Stimulated activated CD4-positive, alpha-beta T cell treated with anti-CD3 and anti-CD28 coated beads, Interleukin-15, amount 100 ng/mL, for 1 hour (primary cell): ENCODE results near the gene COL3A1.

ENCODE experiments used
- DNase-seq, 2 donors: peaks; one replicate each; pipeline ENCODE4 v3.0.0-alpha.2; 2020; ENCODE audit warnings: low read depth in 1 of 2, low spot score in 1 of 2

COL3A1 gene

DNA sequence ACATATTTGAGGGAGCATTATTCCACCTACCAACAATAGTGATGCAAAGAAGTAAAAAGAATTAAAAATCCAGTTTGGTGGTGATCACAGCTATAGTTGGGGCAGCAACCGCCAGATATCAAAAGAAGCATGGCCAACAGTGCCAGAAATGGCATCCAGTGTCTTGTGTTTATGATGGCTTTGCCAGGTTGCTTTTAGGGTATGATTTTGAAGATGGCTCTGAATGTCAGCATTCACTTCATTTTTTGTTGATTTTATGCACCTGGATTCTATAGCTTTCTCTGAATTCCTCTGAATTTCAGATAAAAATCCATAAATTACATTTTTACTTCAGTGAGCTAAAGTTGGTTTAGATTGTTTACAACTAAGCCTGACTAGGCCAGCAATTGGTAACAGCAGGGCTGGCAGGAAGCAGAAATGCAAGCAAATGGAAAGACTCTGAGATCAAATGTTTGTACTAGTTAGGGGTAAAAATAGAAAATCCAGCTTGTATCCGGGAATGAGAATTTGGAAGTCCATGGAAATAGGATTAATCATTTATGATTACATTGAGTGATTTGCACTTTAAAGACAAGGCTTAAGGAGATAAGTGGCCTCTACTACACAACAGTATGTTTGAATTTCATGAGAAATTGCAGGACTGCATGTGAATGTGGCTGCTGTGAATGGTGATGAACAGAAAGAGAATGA lies 40.4 kb downstream of the COL3A1 start:
- DNase-seq = no peak

DNA sequence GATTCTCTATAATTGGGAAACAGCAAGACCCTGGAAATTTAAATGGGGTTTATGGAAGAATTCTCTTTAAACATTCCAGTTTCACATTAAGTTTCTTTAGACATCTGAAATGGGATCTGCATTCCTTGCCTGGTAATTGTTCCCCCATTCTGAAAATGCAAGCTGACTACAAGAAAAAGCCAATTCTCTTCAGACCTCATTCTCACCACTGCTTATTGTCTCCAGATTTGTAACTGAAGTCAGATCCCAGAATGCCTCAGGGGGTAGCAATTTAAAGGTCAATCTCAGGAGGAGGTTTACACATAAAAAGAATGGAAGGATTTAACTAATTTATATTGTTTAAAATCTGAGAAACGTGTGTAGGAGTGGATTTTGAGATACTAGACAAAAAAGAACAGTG lies 41.2 kb downstream of the COL3A1 start:
- no peak for DNase-seq

DNA sequence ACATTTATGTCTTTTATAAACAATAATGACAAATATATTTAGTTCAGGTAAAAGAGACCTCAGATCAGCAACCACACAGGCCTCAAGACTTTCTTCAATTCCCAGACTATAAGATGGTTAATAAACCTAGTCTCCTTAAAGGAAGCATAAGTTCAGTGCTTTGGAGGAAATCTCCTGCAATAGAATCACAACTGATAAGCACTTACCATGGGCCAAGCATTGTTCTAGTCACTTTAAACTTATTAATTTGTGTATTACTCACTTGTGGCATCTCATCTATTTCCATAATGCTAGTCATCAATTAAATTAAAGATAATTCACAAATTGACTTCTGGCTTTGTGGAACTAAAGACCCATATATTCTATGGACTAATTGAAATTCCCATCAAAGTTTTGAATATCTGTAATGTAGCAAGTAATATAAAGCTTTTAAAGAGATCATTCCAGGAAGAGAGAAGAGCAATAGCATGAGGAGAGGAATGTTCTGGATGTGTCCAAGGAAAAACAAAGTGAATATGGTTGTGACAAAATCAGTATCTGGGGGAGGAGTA lies 42.2 kb downstream of the COL3A1 start:
- no peak for DNase-seq

DNA sequence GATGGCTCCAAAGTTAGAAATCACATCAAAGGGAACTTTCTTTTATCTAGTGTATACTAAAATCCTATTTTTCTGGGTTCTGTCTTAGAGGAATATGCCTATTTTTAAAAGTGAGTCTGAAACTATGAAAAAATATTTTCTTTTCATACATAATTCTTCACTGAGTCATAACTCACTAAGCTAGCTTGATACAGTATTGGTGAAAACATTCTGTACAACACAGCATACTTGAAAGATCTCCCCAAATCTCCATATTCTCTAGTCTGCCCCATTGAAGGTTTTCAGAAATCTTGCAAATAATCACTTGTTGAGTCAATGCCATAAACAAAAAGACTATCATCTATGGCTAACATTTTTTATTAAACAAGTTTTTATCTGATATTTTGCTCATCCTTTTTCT lies 44.5 kb downstream of the COL3A1 start:
- no peak for DNase-seq

DNA sequence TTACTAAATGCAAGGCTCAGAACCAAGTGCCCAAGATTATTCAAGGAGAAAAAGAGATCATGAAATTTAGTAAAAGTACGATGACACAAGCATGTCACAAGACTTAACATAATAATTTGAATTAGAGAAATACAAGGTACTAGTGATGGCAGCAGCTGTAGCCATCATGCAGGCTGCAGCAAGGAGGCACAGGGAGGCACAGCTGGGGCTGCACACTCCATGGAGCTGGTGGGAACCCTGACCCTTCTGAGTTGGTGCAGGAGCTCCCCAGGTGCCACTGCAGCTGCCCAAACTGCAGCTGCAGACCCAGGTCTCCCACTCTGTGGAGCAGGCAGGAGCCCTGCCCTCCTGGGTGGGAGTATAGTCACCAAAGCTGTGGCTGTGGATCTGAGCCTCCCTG lies 46.0 kb downstream of the COL3A1 start:
- no peak for DNase-seq

DNA sequence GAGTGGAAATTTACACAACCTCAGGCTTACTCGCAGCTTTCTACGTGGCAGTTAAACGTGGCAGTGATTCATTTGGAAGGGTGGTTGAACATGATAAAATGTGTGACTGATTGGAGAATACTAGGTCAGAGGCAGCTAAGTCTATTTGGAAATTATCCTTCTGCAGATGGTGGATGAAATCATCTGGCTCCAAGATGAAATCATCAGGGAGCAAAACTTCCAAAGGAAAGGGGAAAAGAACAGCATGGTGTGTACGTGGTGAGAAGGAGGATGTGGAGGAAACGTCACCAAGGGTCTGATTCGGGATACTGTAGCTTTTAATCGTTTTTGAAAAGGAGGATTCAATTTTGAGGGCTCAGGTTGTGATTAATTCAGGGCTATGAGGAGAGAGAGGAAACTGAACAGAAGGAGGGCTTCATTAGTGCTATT lies 47.9 kb downstream of the COL3A1 start:
- DNase-seq = no peak

DNA sequence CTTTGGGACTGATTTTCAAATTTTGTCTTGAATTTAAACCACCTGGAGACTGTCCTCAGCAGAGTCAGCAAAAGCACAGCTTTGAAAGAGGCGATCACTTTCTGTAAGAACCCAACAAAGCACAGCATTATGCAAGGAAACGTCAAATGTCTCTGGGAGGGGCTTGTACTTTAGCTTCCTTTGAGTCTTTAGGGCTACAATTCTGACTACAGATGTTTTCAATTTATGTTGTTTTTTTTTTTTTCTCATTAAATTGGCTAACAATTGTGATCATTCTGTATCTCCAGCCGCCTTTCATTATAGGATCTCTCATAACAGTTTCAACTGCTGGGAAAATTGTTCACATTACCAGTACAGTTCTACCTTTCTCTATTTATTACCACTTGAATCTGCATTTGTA lies 48.3 kb downstream of the COL3A1 start:
- DNase-seq = no peak

DNA sequence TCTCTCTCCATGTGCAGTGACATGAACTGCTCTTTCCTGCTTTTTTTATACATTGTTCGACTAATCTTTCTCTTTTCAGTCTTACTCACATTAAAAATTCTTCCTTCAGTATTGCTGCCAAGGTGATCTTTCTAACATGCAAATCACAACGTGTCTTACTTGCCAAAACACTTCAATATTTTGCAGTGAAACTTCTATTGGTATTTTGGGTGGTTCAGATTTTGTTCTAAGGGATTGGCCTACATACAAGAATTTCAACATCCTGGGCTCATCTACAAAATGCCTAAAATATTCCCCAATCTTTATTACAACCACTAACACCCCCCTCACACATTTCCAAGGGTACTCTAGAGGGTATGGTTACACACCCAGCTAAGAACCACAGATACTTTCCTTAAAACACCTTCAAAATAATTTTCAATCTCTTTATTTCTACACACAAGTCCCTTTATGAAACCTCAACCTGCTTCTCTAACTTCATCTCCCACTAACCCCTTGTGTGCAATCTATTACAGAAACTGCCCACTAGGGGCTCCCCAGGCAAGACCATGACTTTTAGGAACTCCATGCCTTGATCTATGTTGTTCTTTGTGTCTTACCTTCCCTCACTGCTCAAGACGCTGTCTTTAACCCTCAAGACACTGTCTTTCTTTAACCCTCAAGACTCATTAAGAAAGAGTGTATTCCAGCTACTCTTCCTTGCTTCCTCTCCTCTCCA lies 50.9 kb downstream of the COL3A1 start:
- no peak for DNase-seq

DNA sequence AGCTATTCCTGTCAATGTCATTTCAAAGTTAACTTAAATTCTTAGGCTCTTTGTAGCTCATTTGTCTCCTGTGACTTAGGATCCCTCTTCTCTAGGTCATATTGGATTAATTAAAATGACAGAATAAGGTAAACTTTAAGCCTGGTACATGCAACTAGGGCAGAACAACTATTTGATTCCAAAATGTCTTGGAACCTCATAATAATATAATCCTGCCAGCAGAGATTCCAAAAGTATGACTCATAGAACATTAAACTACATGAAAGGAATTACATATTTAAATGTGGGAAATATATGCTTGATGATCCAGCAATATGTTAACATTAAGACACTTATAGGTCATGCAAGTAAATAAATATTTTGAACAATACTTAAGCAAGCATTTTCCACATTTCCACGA lies 63.3 kb downstream of the COL3A1 start:
- DNase-seq = no peak

DNA sequence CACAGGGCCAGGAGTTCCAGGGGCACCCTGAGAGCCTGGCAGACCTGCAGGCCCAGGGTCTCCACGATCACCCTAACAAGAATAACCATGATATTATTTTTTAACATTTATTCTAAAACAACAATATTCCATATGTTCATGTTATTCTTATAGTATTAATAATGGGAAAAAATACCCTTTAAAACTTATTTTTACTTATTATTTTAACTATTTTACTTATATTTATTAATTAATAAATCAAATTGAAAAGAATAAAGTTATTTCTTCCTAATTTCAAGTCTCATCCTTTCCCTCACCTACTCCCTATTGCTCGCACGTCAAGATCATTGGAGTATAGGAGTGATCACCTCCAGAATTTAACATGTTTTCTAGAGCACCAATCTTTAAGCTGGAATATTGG lies 71.7 kb downstream of the COL3A1 start:
- DNase-seq = no peak

DNA sequence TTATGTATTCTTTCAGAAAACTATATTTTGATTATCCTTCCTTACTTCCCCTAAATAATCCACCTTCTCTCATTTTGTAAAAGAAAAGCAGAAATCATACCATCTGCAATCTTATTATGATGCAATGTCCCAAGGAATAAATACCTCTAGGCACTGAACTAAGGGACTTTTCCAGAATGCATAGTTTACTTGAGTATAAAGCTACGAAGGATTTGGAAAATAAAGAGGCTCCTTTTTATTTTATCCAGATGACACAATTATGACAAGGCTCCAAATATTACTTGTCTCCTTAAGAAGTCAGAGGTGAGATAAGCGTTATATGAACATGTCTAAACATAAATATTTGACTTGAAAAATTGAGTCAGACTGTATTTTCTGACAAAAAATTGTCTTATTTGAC lies 72.1 kb downstream of the COL3A1 start:
- no peak for DNase-seq

DNA sequence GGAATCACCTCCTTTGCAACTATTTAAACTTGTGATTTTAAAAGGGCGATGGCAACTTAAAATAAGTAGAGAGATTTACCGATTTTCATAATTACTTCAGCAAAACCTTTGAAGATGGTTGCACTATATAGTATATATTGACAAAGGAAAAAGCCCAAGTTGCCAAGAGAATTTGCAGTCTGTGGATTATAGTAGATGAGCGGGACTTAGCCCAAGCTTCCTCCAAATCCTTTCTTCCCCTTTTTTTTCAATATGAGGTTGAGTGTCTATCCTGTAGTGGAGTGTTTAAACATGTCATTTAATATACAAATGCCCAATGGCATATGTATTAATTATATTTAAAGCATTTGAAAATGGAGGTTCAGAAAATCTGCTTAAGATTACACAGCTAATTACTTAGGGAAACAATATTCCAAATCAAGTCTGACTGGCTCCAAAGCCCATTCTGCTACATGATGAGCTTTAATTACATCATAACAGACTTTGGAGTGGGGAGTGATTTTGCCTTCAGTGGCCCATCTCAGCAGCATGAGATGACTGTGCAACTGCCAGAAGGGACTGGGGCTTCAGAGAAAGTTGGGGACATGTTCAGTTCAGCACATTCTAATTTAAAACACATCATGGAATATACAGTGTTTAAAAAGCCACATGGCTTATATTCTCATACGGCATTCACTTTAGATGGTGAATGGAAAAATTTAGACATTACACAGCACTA lies 73.2 kb downstream of the COL3A1 start:
- no peak for DNase-seq

DNA sequence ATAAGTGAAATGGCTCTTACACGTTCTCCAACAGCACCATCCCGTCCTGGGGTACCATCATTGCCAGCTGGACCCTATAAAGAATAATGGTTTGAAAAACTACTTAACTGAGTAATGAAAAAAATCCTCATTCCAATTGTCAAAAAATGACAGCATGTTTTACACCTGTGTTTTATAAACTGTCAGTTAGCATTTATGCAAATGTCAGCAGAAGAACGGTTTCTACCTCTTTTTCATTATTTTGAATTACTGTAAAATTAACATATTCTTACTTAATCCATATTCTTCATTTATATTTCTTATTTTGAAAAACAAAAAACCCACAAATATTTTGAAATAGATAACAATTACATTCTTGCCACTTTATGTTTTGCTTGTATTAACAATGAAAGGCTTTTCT lies 74.0 kb downstream of the COL3A1 start:
- no peak for DNase-seq

DNA sequence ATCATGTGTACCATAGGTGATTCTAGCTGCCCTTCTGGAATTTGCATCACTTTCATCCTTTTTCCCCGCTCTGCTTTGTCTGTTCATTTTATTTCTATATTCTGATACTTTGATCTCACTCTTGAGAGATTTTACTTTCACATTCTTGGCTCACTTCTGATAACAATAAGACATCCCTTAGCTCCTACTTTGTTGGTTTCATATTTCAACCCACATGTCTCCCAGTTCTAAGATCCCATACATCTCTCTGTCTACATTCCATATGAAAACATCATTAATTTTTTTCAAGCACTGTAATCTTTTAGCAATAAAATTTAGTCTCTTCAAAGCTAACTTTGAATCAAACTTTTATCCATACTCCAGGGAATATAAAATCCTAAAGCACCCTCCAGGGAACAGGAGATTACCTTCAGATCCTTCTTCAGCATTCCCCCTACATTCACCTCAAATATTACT lies 75.6 kb downstream of the COL3A1 start:
- no peak for DNase-seq

DNA sequence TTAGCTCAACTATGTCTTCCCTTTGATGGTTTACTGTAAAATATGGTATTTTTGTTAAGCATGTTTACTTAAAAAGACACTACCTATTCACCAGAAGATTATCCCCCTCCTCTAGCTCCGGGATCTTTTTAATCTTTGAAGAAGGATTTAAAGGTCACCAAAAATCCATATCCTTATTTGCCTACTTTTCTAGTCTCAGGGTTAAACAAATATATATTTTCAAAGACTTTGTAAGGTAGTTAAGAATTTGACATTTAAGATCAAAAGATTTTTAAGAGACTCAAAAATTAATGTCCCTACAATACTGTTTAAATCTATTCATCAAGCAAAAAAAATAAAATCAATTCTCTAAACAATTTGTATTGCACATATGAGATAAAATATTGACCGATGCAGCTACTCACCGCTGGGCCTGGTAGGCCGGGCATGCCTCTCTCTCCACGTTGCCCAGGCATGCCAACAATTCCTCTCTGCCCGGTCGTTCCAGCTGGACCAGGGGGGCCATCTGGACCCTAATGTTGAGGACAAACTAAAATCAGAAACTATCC lies 76.1 kb downstream of the COL3A1 start:
- no peak for DNase-seq

DNA sequence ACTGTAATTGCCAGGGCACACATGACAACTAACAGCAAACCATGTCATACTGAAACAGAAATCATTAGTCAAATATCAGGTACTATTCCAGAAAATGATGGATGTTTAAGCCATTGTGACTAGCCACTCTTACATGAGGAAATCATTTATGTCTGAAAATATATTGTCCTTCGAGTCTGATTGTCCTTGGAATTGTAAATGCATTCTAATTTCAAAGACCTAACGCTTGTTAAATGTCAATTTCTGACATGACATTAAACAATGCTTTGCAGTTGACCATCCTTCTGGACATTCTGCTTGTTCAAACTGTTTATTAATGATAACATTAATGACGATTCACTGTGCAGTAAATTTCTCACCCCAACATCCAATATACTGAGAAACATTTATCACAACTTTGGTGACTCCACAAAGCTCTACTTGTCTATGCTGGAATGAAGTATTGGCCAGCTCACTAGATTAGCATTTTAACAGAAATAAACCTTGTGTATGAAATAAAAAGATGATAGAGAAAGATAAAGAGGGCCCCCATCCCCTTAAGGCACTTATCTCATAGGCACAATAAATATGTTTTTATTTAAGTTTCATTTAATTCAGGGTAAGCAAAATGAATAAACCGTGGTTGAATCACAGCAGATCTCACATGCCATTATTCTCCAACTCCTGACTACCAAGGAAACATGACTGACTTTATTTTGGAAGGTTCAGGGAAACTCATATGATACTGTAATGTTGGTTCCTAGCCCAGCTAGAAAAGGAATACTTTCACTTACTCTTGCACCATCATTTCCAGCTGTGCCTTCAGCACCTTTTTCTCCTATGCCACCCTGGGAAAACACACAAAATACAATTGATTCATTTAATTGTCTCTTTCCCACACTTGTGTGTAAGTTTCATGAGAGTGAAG lies 82.3 kb downstream of the COL3A1 start:
- DNase-seq = no peak

DNA sequence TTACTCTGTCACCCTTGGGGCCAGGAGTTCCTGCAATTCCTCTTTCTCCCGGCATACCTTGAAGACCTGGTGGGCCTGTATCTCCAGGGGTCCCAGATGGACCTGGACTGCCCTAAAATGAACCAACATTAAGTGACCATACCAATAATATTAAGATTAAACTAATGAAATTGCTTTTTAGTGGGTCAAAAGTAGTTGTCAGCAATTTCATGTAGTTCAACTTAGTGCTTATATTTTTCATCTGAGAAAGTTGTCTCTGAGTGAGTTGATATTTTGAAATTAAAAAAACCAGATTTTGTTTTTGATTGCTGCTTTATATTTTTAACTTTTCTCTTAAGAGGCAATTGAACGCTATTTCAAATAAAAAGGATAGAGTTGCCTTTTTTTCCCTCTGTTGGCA lies 83.1 kb downstream of the COL3A1 start:
- no peak for DNase-seq

DNA sequence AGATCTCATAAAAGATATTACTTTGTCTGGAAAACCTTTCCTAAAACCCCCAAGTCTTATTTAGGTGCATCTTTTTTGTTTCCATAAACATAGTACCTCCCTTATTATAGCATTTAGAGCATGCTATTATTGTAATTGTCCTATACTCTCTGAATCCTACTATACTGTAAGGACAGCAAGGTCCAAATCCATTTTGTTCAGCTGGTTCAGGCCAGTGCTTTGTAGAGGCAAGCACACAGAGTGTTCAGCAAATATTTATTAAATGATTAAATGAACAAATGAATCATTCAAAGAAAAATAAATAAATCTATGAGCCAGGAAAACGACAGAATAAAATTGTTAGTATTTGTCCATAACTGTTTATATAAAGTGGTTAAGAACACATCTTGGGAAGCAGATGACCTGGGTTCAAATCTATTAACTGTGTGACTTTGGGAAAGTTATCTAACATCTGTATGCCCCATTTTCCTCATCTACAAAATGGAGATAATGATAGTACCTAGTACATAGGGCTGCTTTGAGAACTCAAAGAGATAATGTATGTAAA lies 86.0 kb downstream of the COL3A1 start:
- DNase-seq = no peak
